C4-2B (cell line): ENCODE measurements around the gene BABAM2.

Experiments used
- H3K27ac ChIP-seq: fragments of 450-650 bp; 2 replicates; pipeline ENCODE4 v1.5.1; 2017
- CTCF ChIP-seq: fragments of 450-650 bp; conservative IDR thresholded peaks from 2 replicates; pipeline ENCODE4 v1.5.1; 2017; ENCODE audit warnings: mild to moderate bottlenecking
- ZFX ChIP-seq: fragments of 450-650 bp; IDR thresholded peaks from 2 replicates; pipeline ENCODE4 v1.6.1; 2017

The BABAM2 gene

DNA sequence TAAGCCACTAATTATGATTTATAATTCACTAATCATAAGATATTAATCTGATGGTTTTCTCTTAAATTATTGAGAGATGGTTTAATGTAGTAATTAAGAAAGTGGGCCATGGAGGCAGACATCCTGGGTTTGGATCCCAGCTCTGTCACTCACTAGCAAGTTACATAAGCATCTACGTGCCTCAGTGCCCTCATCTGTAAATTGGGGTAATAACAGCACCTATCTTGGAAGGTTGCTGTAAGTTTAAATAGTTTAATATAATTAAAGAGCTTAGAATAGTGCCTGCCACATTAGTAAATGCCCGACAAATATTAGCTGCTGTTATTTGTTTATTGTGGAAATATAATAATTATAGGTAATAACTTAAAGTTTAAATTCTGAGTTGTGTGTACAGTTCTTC is 30.9 kb downstream of the BABAM2 start:
- no peak for TF ChIP-seq ZFX
- TF ChIP-seq CTCF, result no peak
- no peak overlapping the region for H3K27ac ChIP-seq

GRCh38 chr2:27921880-27922547 is 31.5 kb downstream of the BABAM2 start:
- TF ChIP-seq ZFX (no peak), CTCF (no peak)
- H3K27ac ChIP-seq, result no peak overlapping the region

GRCh38 chr2:27922842-27923241 is 32.3 kb downstream of the BABAM2 start:
- H3K27ac ChIP-seq, result no peak overlapping the region
- TF ChIP-seq ZFX, result no peak
- TF ChIP-seq CTCF, result no peak

DNA sequence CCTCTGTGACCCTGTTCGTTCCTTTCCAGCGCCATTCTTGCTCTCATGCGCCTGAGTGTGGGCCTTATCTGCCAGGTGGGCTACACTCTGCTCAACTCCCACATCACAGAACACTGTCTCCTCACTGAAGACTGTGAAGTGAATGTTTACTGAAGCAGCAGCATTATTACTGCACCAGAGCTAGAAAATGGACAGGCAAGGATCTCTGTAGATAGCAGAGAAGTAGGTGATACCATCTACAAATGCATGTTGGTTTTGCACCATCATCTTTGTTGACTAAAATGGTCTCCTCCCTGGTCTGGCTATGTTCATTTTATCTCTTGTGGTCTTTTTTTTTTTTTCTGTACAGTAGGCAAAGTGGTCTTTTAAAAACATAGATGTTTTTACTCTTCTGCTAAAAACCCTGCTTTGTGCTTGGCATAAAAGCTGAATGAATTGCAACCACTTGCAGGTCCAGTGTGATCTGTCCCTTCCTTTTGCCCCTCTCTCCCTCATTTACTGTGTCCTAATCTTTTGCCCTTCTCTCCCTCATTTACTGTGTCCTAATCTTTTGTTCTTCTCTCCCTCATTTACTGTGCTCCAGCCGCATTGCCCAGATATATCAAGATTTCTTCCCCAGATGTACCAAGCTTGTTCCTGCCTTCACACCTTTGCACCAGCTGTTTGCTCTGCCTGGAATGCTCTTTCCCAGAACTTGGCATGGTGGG is 35.4 kb downstream of the BABAM2 start:
- no peak overlapping the region for H3K27ac ChIP-seq
- TF ChIP-seq ZFX, result no peak
- TF ChIP-seq CTCF, result no peak

DNA sequence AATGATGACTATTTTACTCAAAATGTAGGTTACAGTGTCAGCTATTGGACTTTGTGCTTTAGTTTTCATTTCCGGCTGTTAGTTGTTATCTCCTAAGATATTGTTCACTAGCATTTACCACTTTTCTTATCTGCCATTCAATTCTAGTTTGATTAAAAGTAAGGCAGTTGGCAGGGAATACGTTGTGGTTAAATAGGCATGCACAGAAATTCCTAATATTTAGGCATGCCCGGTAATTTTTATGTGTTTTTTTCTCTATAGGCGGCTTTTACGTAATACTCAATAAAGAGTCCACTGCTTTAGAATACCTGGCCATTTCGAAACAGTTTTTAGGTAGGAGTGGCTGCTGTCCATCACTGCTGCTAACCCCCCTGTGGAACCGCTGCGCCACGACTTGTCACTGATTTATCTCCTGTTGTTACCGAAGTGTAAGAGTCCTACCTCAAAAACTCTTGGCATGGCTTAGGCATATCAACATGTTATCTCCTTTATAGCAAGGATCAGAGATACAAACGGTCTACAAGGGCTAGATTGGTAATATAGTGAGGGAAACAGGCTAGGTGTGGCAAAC is 39.5 kb downstream of the BABAM2 start:
- H3K27ac ChIP-seq, result no peak overlapping the region
- TF ChIP-seq ZFX (no peak), CTCF (no peak)

DNA sequence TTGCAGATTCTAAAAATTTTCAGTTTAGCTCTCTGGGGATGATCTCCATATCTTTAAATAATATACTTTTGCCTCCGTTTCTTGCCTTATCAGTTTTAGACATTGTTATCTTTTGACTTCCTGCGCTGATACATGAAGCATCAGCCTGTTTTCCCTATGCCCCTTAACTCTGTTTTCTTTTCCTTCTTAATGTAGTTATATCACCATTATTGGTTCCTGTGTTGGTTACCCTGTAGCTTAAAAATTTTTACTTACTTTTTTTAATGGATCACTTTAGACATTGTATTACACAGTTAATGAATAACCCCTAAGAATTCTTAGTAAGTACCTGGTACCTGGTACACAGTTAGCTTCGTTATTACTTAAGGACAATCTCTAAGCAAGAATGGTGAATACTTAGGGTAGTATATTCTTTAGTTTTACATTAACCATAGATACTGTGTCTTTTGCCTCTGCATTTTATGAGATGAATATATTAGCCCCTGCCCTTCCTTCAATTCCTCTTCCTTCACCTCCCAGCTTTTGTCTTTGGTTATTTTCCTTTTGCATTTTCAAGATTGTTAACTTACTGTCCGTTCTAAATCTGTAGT is 40.9 kb downstream of the BABAM2 start:
- H3K27ac ChIP-seq, result no peak overlapping the region
- TF ChIP-seq ZFX, result no peak
- TF ChIP-seq CTCF, result no peak

- TF ChIP-seq ZFX (no peak), CTCF (no peak)
- H3K27ac ChIP-seq, result no peak overlapping the region
These were observed 41.9 kb downstream of the BABAM2 start for GRCh38 chr2:27932396-27932795.
